Measurements from ENCODE around the gene KDF1.
A peak's percentile ranks its signal among the peaks of the same experiment; 100 is the strongest.

DNA sequence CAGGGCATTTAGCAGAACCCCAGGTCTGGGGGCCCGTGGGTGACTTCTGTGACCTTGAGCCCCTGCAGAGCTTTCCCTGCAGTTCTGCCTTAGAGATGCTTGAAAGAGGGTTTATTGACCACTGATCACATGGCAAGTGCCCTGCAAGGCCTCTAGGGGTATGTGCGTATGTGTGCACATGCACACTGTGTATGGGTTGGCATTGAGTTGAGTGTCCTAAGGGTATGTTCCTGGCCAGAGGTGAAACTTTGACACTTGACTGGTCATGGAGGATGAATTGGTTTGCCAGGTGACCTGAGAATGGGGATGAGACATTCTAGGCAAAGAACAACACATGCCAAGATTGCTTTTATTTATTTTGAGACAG is 21.6 kb downstream of the KDF1 start:
- TF ChIP-seq, protein P1, sequence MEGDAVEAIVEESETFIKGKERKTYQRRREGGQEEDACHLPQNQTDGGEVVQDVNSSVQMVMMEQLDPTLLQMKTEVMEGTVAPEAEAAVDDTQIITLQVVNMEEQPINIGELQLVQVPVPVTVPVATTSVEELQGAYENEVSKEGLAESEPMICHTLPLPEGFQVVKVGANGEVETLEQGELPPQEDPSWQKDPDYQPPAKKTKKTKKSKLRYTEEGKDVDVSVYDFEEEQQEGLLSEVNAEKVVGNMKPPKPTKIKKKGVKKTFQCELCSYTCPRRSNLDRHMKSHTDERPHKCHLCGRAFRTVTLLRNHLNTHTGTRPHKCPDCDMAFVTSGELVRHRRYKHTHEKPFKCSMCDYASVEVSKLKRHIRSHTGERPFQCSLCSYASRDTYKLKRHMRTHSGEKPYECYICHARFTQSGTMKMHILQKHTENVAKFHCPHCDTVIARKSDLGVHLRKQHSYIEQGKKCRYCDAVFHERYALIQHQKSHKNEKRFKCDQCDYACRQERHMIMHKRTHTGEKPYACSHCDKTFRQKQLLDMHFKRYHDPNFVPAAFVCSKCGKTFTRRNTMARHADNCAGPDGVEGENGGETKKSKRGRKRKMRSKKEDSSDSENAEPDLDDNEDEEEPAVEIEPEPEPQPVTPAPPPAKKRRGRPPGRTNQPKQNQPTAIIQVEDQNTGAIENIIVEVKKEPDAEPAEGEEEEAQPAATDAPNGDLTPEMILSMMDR (IDR thresholded peaks at IDR 0.05), result peak in 2 of 4 donors; percentile 3 to 9
- no peak for TF ChIP-seq POLR2A (IDR thresholded peaks at IDR 0.05)

All from right lobe of liver (tissue), 4 donors.